ENCODE results near the gene IL17C.

Gene IL17C

GRCh38 chr16:88631384-88631783 is 7.0 kb upstream of the IL17C start:
- H3K4me3 ChIP-seq (replicated peaks; ENCODE audit: low read depth, low read length), result no peak overlapping the region
- no peak for DNase-seq (ENCODE audit: extremely low read depth, insufficient read length)
- no peak for TF ChIP-seq CTCF (IDR thresholded peaks at IDR 0.05; ENCODE audit: insufficient read depth, low read length, poor library complexity, severe bottlenecking)
- peaks cover 23% of the 10 kb centered on the region for H3K36me3 ChIP-seq (ENCODE audit: control insufficient read depth, insufficient read depth, low read length)
- H3K27me3 ChIP-seq (replicated peaks; ENCODE audit: control insufficient read depth, insufficient read depth, low read length), result no peaks in the 10 kb centered on the region

GRCh38 chr16:88631920-88632586 is 6.3 kb upstream of the IL17C start:
- no peaks in the 10 kb centered on the region; the same call in 1 of the 2 replicates for H3K27me3 ChIP-seq (replicated peaks; ENCODE audit: control insufficient read depth, insufficient read depth, low read length)
- DNase-seq (ENCODE audit: extremely low read depth, insufficient read length), result no peak
- H3K36me3 ChIP-seq (ENCODE audit: control insufficient read depth, insufficient read depth, low read length), result peaks cover 19% of the 10 kb centered on the region
- H3K4me3 ChIP-seq (replicated peaks; ENCODE audit: low read depth, low read length), result no peak overlapping the region
- no peak for TF ChIP-seq CTCF (IDR thresholded peaks at IDR 0.05; ENCODE audit: insufficient read depth, low read length, poor library complexity, severe bottlenecking)

GRCh38 chr16:88632587-88632930 is 5.8 kb upstream of the IL17C start:
- DNase-seq (ENCODE audit: extremely low read depth, insufficient read length), result no peak
- TF ChIP-seq CTCF (IDR thresholded peaks at IDR 0.05; ENCODE audit: insufficient read depth, low read length, poor library complexity, severe bottlenecking), result no peak

GRCh38 chr16:88633684-88634140 is 4.7 kb upstream of the IL17C start:
- peak; percentile 60 for TF ChIP-seq CTCF (IDR thresholded peaks at IDR 0.05; ENCODE audit: insufficient read depth, low read length, poor library complexity, severe bottlenecking)
- DNase-seq (ENCODE audit: extremely low read depth, insufficient read length), result no peak
- Histone ChIP-seq H3K36me3 (ENCODE audit: control insufficient read depth, insufficient read depth, low read length) (peaks cover 9% of the 10 kb centered on the region), H3K4me3 (replicated peaks; ENCODE audit: low read depth, low read length) (peak overlapping the region; percentile 66), H3K27me3 (replicated peaks; ENCODE audit: control insufficient read depth, insufficient read depth, low read length) (peaks cover 3% of the 10 kb centered on the region; the same call in 1 of the 2 replicates)

More at GRCh38 chr16:88632587-88632930, 5.8 kb upstream of the IL17C start:
- Histone ChIP-seq H3K4me3 (replicated peaks; ENCODE audit: low read depth, low read length) (no peak overlapping the region), H3K27me3 (replicated peaks; ENCODE audit: control insufficient read depth, insufficient read depth, low read length) (no peaks in the 10 kb centered on the region; the same call in 1 of the 2 replicates), H3K36me3 (ENCODE audit: control insufficient read depth, insufficient read depth, low read length) (peaks cover 16% of the 10 kb centered on the region)

- Histone ChIP-seq H3K27me3 (replicated peaks; ENCODE audit: control insufficient read depth, insufficient read depth, low read length) (peaks cover 7% of the 10 kb centered on the region; the same call in 1 of the 2 replicates), H3K36me3 (ENCODE audit: control insufficient read depth, insufficient read depth, low read length) (peaks cover 8% of the 10 kb centered on the region), H3K4me3 (replicated peaks; ENCODE audit: low read depth, low read length) (peak overlapping the region; percentile 66)
- DNase-seq (ENCODE audit: extremely low read depth, insufficient read length), result peak; percentile 77
- no peak for TF ChIP-seq CTCF (IDR thresholded peaks at IDR 0.05; ENCODE audit: insufficient read depth, low read length, poor library complexity, severe bottlenecking)
Observed at GRCh38 chr16:88634141-88634993, 4.0 kb upstream of the IL17C start.

Data from GM06990 (cell line).